GM21529 (cell line): ENCODE data around the gene COL13A1.

ENCODE experiments used
- ATAC-seq: cut with Tn5 transposase; IDR thresholded peaks from one replicate; pipeline ENCODE4 v1.9.1; 2021; ENCODE audit not compliant: unreplicated experiment

The COL13A1 gene

DNA sequence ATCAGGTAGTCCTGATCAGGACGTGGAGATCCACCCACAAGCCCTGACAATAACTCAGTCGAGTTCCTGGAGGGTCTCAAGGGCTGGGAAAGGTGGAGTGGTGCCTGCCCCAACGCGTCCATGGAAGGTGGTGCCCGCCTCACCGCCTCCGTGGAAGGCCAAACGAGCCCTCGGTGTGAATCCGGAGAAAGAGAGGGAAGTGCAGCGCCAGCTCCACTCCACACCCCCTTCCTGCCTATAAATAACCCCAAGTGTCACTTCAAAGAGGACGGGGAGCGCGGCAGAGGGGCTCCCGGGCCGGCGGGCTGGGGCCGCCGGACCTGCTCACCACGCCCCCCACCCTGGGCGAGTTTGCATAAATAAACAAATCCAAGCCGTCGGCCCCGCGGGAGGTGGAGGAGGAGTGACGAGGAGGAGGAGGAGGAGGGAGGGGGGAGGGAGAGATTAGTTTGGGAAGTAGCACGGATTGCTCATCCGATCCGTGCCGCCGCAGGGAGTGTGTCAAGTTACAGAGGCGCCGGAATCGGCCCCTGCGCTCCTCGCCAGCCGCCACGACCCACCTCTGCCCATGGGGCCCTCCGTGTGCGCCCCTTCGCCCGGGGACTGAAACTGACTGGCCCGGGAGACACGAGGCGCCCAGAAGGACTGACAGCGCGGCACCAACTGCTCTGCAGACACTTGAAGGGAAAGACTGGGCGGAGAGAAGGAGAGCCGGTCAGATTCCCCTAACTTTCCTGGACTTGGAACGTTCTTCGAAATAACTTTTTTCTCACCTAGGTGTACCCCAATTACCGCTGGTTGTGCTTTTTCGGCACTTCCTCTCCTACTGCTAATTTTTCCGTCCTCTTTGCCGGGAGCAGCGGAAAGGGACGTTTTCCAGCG, at the start of gene COL13A1:
TSS of gene COL13A1 (plus strand) at position 473 of the 882 bp plus-strand sequence. CDS start 518 bp downstream, outside the sequence.
- ATAC-seq, result no peak

DNA sequence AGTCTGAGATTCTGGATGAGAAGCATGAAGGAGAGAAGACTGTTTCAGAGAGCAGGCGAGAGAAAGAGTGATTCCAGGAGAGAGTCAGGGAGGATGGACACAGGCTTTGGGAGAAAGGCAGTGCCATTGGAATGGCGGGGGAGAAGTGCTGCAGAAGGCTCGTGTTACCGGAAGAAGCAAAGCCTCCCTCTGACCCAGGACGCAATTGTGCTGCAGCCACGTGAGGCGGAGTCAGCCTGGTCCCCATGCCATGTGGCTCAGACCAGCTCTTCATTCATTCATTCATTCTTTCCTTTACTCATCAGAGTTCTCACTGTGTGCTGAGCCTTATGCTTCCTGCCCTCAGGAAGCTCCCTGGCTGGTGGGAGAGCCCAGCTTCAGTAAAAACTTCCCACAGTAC, 49.2 kb upstream of the COL13A1 start:
- ATAC-seq, result no peak

DNA sequence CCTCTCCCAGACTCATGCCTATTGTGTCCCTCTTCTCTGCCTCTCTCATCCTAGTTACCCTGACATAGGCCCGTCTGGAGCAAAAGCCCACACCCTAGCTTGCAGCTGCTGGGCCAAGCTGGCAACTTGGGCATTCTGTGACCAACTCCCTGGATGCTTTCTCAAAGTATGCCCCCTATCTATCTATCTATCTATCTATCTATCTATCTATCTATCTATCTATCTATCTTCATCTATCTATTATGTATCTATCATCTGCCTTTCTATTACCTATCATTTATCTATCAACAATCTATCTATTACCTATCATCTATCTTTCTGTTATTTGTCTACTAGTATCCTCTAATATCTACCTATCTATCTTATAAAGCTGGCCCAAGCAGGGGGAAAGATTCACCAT, 45.4 kb upstream of the COL13A1 start:
- ATAC-seq, result no peak

DNA sequence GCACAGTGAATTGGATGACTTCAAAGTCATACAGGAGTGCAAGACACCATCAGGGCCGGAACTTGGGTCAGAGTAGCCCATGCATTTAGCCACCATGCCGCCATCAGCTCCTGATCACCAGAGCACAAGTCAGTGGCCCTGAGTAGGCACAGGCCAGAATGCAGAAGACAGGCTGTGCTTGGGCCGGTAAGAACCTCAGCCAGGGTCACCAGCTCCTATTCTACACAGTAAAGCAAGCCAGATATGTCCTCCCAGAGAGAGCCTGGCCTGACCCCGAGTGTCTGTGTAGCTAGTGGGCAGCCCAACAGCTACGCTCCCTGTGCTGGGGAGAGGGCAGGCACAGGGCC, 44.5 kb upstream of the COL13A1 start:
- no peak for ATAC-seq

DNA sequence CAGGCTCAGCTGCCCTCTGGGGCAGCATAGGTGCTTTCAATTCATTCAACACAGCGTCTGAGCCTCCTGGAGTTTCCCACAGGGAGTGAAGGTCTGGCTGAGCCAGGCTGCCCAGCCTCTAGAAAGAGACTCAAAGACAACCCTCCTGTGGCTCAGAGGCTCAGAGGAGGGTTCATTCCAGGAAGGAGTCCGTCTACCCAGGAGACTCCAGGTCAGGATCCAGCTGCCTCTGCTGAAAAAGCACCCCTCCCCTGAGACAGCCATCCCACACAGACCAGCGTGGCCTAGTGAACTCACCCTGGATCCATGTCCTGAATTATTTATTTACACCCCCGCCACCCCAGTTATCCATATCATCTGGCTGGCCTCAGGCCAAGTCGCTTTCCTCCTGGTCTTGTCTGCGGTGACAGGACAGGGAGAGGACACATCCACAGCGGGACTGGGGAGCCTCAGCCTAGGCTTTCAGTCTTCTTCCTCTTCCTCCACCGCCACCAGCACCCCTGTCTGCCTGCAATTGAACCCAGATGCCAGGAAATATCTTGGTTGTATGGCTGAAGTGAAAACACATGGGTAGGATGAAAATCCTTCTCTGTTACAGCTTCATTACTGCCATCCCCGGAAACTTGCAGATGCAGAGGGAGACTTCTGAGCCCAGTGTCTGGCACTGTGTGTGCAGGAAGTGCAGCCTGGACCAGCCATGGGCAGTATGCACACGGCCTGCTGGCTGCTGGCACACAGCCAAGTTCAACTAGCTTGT, 44.0 kb upstream of the COL13A1 start:
- ATAC-seq, result no peak

DNA sequence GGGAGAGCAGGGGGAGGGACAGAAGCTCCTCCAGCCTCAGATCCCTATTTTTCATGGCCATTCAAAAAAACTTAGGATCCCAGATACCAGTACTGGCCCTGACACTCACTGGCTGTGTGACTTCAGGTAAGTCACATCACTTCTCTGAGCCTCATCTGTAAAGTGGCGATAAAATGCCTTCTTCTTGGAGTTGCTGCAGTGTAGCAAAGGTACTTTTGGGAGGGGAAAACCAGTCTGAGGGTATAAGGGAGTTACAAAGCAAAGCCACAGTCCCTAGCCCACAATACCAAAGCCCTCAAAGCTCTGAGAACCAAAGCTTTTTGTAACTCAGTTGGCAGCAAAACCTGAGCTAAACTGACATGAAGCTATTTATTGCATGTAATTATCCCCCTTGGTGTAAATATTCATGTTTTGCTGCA, 43.4 kb upstream of the COL13A1 start:
- ATAC-seq, result no peak

DNA sequence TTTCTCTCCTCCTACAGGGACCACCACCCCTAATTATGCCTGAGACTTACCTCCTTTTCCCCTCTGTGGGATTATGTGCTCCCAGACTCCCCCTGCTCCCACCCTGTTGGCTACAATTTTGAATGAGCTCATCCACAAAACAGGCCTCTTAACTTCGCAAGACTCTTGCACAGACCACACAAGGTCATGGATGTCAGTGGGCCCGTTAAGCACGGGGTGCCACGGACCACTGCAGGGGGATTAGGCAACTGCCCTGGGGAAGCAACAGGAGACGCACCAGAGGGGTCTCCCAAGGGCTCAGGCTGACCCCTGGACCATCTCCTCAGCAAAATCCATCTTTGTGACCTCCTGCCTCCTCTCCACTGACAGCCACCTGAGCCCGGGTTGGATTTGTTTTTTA, 42.1 kb upstream of the COL13A1 start:
- ATAC-seq, result no peak

DNA sequence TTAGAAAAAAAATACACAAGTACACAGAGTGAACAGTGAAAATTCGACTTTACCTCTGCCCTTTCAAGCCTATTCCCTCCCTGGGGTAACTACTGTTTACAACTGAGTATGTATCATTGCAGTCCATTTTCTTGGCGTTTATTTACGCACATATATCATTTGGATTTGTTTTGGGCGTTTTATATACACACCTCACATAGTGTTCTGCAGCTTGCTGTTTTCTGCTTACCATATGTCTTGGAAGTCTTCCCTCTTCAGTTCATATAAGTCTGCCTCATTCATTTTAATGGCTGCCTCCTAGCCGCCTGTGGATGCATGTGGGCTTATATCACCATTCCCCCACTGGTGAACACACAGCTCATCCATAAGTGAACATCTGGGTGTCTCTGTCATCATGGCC, 41.6 kb upstream of the COL13A1 start:
- ATAC-seq, result no peak

DNA sequence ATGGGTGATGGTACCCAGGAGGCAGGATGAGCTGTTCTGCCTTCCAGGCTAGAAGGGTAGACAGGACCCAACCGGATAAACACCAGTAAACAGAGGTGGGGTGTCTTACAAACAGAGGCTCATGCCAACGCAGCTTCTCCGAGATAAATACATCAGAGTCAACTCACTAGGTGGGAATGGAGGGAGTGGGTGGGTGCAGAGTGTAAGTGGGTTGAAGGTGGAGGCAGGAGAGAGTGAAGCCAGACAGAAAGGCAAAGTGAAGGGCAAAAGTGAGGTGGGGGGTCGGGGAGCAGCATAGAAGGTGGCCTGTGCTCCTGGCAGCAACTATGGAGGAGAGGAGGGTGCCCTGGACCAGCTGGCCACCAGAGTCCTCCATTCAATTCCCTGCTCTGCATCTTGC, 40.4 kb upstream of the COL13A1 start:
- no peak for ATAC-seq

DNA sequence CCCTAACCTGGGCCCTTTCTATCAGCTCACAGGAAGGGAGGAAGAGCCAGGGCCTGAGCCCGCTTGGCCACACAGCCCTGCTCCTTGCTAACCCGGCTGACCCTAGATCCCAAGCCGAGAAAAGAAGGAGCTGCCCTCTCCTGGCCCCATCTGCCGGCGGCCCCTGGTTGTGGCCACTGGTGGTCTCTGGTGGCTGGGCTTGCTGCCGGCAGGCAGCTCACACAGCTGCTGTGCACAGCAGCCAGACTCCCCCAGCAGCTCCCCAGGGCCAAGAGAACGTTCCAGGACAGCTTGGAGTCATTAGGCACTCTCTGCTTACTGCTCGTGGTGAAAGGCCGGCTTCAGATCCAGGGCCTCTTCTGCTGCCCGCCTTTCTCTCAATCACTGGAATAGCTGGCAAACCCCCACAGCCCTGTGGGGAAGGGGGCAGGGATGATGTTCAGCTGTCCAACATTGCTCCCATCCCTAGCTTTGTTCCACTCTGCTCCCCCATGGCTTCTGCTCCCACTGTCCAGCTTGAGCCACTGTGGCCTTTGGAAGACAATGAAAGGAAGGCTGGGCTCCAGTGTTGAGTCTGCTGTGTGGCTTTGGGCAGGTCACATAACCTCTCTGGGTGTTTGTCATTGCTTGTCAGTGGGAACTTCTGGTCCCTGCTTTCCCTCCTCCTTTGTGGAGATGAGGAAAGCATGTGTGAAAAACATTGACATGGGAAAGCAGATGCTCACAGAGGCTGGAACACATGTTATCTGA, 35.4 kb upstream of the COL13A1 start:
- ATAC-seq, result no peak

DNA sequence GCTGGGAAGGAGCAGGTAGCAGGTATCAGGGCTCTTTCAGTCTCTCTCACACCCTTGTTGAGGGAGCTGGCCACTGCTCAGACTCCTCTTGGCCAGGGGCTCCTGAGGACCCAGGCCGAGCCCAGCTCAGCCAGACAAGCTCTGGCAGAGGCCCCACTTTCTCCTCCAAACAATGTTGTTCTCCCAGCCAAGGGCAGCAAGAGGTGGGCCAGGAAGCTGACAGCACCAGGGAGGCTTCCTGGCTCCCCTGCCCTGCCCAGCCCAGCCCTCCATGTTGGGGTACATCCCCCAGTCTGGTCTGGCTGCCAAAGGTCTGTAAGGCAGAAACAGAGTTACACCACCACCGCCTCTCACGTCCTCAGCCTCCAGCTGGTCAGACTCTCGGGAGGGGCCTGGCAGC, 33.9 kb upstream of the COL13A1 start:
- ATAC-seq, result no peak

DNA sequence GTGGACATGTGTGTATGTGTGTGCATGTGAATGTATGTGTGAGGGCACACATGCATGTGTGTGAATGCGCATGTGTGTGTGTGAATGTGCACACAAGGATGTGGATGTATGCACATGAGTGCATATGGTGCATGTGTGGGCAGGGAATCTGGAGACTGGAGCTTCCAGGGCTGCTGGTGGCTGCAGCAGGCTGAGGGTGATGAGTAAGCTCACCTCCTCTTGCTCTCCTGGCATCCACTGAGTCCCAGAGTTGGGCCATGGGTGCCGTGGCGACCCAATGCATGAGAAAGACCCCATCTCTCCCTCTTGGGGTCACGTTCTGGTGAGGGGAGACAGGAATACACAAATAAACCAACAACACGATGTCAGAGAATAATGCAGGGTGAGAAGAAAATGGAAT, 33.3 kb upstream of the COL13A1 start:
- no peak for ATAC-seq

DNA sequence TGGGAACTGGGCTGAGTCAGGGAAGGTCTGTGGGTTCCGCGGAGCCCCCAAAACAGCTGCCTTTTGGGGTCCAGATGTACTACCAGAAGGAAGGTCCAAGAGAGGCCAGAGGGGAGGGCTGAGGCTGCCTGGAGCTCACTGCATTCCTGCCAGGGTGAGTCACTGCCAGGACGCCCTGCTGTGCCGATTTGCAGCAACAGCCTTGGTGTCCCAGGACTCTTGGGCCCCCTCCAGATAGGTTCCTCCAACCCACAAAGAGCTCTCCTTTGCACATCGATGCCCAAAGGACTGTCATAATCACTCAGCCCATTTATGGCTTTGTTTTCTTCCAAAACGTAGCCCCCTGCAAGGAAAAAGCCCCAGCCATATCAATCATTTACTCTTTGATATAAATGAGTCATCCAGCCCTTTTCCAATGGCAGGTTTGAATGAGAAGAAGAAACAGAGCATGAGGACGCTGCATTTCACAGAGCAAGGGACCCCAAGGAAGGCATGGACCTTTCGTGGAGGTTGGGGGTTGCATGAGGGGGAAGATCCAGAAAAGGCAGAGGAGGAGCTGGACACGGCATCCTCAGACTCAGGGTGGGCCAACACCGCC, 32.2 kb upstream of the COL13A1 start:
- no peak for ATAC-seq

DNA sequence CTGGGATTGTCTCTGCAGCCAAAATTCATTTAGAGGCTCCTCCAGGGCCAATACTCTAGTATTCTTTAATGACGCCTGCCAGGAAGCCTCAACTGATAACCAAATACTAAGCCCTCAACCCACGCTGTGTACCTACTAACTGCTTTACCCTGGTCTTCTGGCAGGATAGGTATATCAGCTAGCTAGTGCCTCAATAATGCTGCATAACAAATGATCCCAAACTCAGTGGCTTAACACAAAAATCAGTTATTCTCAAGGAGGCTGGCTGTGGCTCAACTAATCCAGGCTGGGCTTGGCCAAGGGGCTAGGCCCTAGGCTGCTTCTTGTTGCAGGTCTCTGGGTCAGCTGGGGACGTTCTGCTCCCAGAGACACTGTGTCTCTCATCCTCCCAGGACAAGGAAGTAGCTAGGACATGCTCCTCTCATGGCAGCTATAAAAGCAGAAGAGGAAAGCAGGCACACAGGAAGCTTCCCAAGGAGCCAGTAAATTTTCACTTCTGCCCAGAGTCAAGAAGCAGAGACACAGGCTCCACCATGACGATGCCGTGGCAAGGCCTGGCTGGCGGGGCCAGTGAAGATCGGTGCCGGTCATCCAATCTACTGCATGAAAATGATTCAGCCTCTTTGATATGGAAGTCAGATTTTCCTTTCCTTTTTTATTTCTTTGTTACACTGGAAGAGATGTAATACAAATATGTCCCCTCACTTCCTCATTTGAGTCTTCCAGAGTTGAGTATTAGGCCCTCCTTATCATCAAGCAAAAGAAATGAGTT, 28.6 kb upstream of the COL13A1 start:
- ATAC-seq, result no peak

DNA sequence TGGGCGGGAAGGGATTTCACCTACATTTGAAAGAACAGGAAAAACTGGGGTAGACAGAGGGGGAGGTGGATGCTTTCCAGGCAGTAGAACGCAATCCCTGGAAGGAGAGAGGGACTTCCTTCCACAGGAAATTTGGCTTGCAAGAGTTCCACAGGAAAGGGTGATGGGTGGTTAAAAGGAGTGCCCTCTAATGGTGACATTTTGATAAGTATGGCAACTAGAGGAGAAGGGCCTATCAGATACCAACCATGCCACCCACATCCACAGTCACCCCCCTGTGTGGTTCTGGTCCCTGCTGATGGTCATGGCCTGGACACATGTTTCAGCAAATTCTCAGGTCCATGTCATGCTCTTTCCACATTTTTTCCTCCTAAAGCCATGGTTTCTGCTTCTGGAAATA, 27.1 kb upstream of the COL13A1 start:
- ATAC-seq, result no peak

DNA sequence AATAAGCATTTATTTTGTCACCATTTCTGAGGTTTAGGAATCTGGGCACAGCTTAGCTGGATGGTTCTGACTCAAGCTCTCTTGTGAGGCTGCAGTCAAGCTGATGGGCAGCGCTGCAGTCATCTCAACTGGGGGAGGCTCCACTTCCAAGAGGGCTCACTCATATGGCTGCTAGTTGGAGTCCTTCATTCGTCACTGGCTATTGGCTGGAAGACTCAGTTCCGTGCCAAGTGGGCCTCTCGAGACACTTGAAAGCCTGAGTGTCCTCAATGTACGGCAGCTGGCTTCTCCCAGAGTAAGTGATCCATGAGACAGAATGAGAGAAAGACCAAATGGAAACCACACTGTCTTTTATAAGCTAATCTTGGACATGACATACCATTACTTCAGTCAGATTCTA, 21.6 kb upstream of the COL13A1 start:
- ATAC-seq, result no peak

DNA sequence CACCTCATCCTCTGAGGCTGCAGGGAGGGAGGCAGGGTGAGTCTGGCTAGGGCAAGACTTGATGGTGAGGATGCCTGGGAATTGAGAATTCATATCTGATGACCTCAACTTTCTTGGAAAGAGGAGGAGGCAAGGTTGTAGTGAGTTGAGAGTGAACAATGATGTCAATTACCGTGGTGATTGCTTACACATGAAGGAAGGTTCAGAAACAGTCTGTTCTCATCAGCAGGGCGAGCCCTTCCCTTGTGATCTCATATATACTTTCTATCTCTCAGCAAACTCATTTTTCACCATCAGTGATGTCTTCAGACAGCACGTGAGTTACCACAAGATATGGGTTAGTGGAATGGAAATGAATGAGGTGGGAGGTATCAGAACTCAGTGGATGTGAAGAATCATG, 20.1 kb upstream of the COL13A1 start:
- ATAC-seq, result no peak

DNA sequence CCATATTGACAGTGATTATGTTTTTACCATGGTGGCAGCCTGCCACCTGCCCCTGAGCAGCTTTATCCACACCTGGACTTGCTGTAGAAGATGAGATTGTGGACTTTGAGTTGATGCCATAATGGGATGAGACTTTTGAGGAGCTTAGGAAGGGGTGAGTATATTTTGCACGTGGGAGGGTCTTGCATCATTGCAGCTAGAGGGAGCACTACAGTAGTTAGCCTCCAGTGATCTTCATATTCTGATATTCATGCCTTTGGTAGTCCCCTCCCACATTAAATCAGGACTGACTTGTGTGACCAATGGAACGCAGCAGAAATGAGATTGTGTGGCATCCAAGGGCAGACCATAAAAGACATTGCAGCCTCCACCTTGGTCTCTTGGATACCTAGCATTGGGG, 18.2 kb upstream of the COL13A1 start:
- no peak for ATAC-seq

DNA sequence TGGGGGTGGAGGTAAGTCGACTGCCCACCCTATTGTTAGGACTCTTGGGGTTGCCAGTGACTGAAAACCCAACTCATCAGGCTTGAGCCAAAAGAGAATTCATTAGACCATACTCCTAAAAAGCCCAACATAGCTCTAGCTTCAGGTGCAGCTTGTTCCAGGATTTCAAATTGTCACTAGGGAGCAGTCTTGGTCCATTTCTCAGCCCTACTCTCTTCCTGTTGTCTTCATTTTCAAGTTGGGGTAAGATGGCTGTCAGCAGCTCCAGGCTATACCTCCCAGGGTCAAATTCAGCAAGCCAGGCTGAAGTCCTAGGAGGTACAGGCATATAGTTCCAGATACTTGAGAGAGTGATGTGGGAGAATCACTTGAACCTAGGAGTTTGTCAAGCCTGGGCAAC, 14.9 kb upstream of the COL13A1 start:
- no peak for ATAC-seq

DNA sequence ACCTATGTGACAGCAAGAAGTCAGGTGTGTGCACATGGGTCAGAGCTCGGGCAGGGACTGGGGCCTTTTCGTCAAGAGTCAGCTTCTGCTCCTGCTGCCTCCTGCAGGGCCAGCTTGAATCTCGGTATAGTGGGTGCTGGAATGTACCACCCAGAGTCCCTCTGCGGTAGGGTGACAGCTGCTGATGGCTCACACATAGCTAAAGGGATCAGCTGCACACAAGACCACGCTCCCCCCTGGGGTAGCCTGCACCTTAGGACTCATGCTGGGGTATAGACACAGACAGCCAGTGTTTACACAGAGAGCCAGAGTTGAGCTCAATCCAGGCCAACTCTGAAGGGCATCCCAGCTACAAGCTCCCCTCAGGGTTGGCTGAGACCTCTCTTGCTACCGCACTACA, 14.0 kb upstream of the COL13A1 start:
- no peak for ATAC-seq

DNA sequence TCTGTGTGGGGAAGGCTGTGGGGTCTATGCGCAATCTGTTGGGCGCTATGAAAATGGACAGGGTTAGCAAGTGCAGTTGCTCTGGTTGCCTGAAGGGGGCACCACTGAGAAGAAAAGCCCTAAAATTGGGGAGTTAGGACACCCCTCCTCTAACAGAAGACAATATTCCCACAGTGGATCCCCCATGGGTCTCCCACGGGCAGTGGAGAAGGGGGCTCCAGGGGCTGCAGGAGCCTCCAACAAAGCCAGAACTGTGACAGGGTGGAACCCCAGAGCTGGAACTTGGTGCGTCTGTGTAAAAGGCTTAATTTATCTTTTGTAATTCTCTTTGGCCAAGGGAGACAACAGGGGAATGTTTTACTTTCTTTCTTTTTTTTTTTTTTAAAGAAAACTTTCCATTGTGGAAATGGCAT, 12.5 kb upstream of the COL13A1 start:
- ATAC-seq, result no peak
